Breast epithelium (tissue), 3 donors: Measurements from ENCODE around the gene TTC12.

ENCODE experiments used
- POLR2AphosphoS5 ChIP-seq, 3 donors: sonication (generic); formaldehyde crosslinking; IDR thresholded peaks; one replicate each; pipeline ENCODE4 v1.6.1; 2017; ENCODE audit warnings: antibody characterized with exemption in 3 of 3
- TF ChIP-seq, protein P1 (sequence below), 3 donors: fragments of 450-650 bp; IDR thresholded peaks; one replicate each; pipeline ENCODE4 v1.5.1; 2016 to 2017; ENCODE audit warnings: antibody characterized with exemption in 3 of 3, mild to moderate bottlenecking in 3 of 3, moderate library complexity in 3 of 3

DNA sequence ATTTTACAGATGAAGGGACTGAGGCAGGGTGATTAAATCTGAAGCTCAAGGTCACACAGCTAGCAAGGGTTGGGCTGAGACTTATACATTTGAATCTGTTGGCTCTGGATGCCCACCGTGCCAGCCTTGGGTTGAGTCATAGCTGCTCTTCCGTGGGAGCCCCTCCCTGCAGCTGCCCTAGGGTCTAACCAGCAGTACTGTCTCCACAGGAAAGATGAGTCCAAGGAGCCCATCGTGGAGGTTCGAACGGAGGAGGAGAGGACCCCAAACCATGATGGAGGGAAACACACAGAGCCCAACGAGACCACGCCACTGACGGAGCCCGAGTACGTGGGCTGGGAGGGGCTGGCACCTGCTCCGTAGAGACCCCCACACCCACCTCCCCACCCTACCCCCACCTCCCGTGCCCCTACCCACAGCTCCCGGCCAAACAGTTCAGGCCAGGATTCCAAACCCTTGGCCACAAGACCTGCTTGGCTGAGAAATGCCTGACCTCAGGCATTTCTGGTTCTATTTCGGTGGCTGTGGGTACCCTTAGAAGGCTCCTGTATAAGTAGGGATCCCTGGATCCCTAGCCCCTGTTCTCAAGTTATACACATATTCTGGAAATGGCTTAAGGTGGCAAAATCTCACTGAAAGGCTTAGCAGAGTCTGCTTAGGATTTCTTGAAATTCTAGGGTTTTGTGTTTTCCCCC is 42.7 kb upstream of the TTC12 start:
- TF ChIP-seq, protein P1, sequence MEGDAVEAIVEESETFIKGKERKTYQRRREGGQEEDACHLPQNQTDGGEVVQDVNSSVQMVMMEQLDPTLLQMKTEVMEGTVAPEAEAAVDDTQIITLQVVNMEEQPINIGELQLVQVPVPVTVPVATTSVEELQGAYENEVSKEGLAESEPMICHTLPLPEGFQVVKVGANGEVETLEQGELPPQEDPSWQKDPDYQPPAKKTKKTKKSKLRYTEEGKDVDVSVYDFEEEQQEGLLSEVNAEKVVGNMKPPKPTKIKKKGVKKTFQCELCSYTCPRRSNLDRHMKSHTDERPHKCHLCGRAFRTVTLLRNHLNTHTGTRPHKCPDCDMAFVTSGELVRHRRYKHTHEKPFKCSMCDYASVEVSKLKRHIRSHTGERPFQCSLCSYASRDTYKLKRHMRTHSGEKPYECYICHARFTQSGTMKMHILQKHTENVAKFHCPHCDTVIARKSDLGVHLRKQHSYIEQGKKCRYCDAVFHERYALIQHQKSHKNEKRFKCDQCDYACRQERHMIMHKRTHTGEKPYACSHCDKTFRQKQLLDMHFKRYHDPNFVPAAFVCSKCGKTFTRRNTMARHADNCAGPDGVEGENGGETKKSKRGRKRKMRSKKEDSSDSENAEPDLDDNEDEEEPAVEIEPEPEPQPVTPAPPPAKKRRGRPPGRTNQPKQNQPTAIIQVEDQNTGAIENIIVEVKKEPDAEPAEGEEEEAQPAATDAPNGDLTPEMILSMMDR (IDR thresholded peaks at IDR 0.05): no peak
- no peak for TF ChIP-seq POLR2AphosphoS5 (IDR thresholded peaks at IDR 0.05)
